NT2/D1 (cell line): ENCODE data around the gene PLPPR3.

Experiments used
- DNase-seq: peaks from one replicate; pipeline ENCODE4 v3.0.0-alpha.2; 2011; ENCODE audit warnings: low read depth, low spot score
- H3K27me3 ChIP-seq: 2 replicates; pipeline ENCODE4 v1.6.0; 2011; ENCODE audit warnings: mild to moderate bottlenecking; ENCODE audit not compliant: insufficient read length, insufficient read depth
- H3K36me3 ChIP-seq: 2 replicates; pipeline ENCODE4 v1.6.1; 2011; ENCODE audit warnings: mild to moderate bottlenecking, low read length, mixed read lengths; ENCODE audit not compliant: insufficient read depth, insufficient read length
- H3K4me1 ChIP-seq: 2 replicates; pipeline ENCODE4 v1.5.1; 2011; ENCODE audit not compliant: insufficient read depth, insufficient read length
- H3K4me3 ChIP-seq: 2 replicates; pipeline ENCODE4 v1.5.1; 2011; ENCODE audit warnings: low read depth; ENCODE audit not compliant: insufficient read length
- H3K9ac ChIP-seq: 2 replicates; pipeline ENCODE4 v1.6.0; 2011; ENCODE audit warnings: low read depth; ENCODE audit not compliant: insufficient read length
- H3K9me3 ChIP-seq: 2 replicates; pipeline ENCODE4 v1.5.1; 2011; ENCODE audit warnings: mild to moderate bottlenecking, low read length; ENCODE audit not compliant: insufficient read depth
- SUZ12 ChIP-seq: IDR thresholded peaks from 2 replicates; pipeline ENCODE4 v1.6.1; 2011; ENCODE audit not compliant: insufficient read length, insufficient read depth; ENCODE audit errors: extremely low read depth
- YY1 ChIP-seq: IDR thresholded peaks from 2 replicates; pipeline ENCODE4 v1.6.1; 2011; ENCODE audit not compliant: insufficient read length, insufficient read depth
- ZNF274 ChIP-seq: IDR thresholded peaks from 2 replicates; pipeline ENCODE4 v1.6.1; 2011; ENCODE audit warnings: mild to moderate bottlenecking, low read depth, low read length

Gene PLPPR3

GRCh38 chr19:791567-792305, 30.0 kb downstream of the PLPPR3 start:
- Histone ChIP-seq H3K9ac (peak overlapping the region; percentile 47), H3K36me3 (peaks cover 12% of the 10 kb centered on the region), H3K4me1 (peaks cover 19% of the 10 kb centered on the region), H3K27me3 (no peaks in the 10 kb centered on the region), H3K9me3 (no peaks in the 10 kb centered on the region), H3K4me3 (no peak overlapping the region)
- DNase-seq = no peak
- TF ChIP-seq SUZ12 = no peak
- TF ChIP-seq ZNF274 = no peak
- TF ChIP-seq YY1 = no peak

GRCh38 chr19:791007-791566, 30.7 kb downstream of the PLPPR3 start:
- Histone ChIP-seq H3K4me1 (peaks cover 19% of the 10 kb centered on the region), H3K36me3 (peaks cover 12% of the 10 kb centered on the region), H3K9ac (peak overlapping the region; percentile 47)

GRCh38 chr19:789701-790060, 32.1 kb downstream of the PLPPR3 start:
- Histone ChIP-seq H3K36me3 (peaks cover 18% of the 10 kb centered on the region), H3K4me3 (no peak overlapping the region), H3K9ac (peak overlapping the region; percentile 69), H3K9me3 (no peaks in the 10 kb centered on the region), H3K27me3 (no peaks in the 10 kb centered on the region), H3K4me1 (peaks cover 15% of the 10 kb centered on the region)
- no peak for DNase-seq
- TF ChIP-seq ZNF274 = no peak
- no peak for TF ChIP-seq YY1
- no peak for TF ChIP-seq SUZ12

More at GRCh38 chr19:791007-791566, 30.7 kb downstream of the PLPPR3 start:
- no peak overlapping the region for H3K4me3 ChIP-seq
- no peak for DNase-seq
- H3K9me3 ChIP-seq = no peaks in the 10 kb centered on the region
- TF ChIP-seq YY1 (no peak), SUZ12 (no peak), ZNF274 (no peak)
- no peaks in the 10 kb centered on the region for H3K27me3 ChIP-seq

- no peak for TF ChIP-seq SUZ12
- no peak for TF ChIP-seq YY1
- TF ChIP-seq ZNF274 = no peak
- peaks cover 17% of the 10 kb centered on the region for H3K4me1 ChIP-seq
- H3K9ac ChIP-seq = peak overlapping the region; percentile 72
- no peak for DNase-seq
- no peaks in the 10 kb centered on the region for H3K27me3 ChIP-seq
- H3K9me3 ChIP-seq = no peaks in the 10 kb centered on the region
- peaks cover 23% of the 10 kb centered on the region for H3K36me3 ChIP-seq
- no peak overlapping the region for H3K4me3 ChIP-seq
These were observed 32.6 kb downstream of the PLPPR3 start for GRCh38 chr19:788983-789700.

- no peaks in the 10 kb centered on the region for H3K9me3 ChIP-seq
- no peak for DNase-seq
- H3K9ac ChIP-seq = peak overlapping the region; percentile 72
- H3K4me1 ChIP-seq = peaks cover 15% of the 10 kb centered on the region
- TF ChIP-seq ZNF274 = no peak
- no peak for TF ChIP-seq YY1
- no peak for TF ChIP-seq SUZ12
- no peaks in the 10 kb centered on the region for H3K27me3 ChIP-seq
- H3K36me3 ChIP-seq = peaks cover 23% of the 10 kb centered on the region
- H3K4me3 ChIP-seq = no peak overlapping the region
These were observed 33.1 kb downstream of the PLPPR3 start for GRCh38 chr19:788686-788982.

GRCh38 chr19:787536-787935, 34.2 kb downstream of the PLPPR3 start:
- no peak for DNase-seq
- no peak overlapping the region for H3K4me3 ChIP-seq
- H3K27me3 ChIP-seq = no peaks in the 10 kb centered on the region
- H3K36me3 ChIP-seq = peaks cover 23% of the 10 kb centered on the region
- H3K9me3 ChIP-seq = no peaks in the 10 kb centered on the region
- peak overlapping the region; percentile 21 for H3K9ac ChIP-seq
- TF ChIP-seq SUZ12 = no peak
- no peak for TF ChIP-seq ZNF274
- TF ChIP-seq YY1 = no peak
- H3K4me1 ChIP-seq = peaks cover 12% of the 10 kb centered on the region

GRCh38 chr19:784541-784940, 37.2 kb downstream of the PLPPR3 start:
- H3K27me3 ChIP-seq = no peaks in the 10 kb centered on the region
- H3K36me3 ChIP-seq = peaks cover 23% of the 10 kb centered on the region
- peaks cover 15% of the 10 kb centered on the region for H3K4me1 ChIP-seq
- TF ChIP-seq ZNF274 (no peak), YY1 (no peak), SUZ12 (no peak)
- H3K9ac ChIP-seq = peak overlapping the region; percentile 76
- H3K4me3 ChIP-seq = no peak overlapping the region
- H3K9me3 ChIP-seq = no peaks in the 10 kb centered on the region
- no peak for DNase-seq
